CD14-positive monocyte (primary cell): ENCODE data around the gene ADAMTSL1. TPM values are rescaled to one million over a fixed set of nuclear protein-coding genes. Genes with fewer than 3 reads are reported as not detected.

Source experiments
- DNase-seq, 3 donors: peaks; one replicate each; pipeline ENCODE4 v3.0.0-alpha.2; 2011 to 2022
- H2AFZ ChIP-seq: 2 replicates; pipeline ENCODE4 v1.6.0; 2012; ENCODE audit warnings: mild to moderate bottlenecking, low read depth, low read length, inconsistent platforms; ENCODE audit not compliant: insufficient read depth, poor library complexity, severe bottlenecking
- H3K27ac ChIP-seq, 2 donors: 1 replicate in 1 of 2; 2 replicates in 1 of 2; pipeline ENCODE4 v1.5.1; 2012 to 2013; ENCODE audit warnings: low read length in 2 of 2, control low read depth in 1 of 2, inconsistent platforms in 1 of 2, low read depth in 1 of 2, mild to moderate bottlenecking in 1 of 2
- H3K27me3 ChIP-seq, 2 donors: one replicate each; pipeline versions ENCODE4 v1.6.0 to v1.6.1; 2011 to 2013; ENCODE audit warnings: low read length in 2 of 2; ENCODE audit not compliant: control insufficient read depth in 2 of 2, insufficient read depth in 2 of 2
- H3K36me3 ChIP-seq, 2 donors: replicated peaks in 1 of 2; 1 replicate in 1 of 2; 2 replicates in 1 of 2; pipeline versions ENCODE4 v1.5.1 to v1.6.1; 2012 to 2013; ENCODE audit warnings: low read length in 2 of 2, control low read depth in 1 of 2, inconsistent platforms in 1 of 2, mild to moderate bottlenecking in 1 of 2; ENCODE audit not compliant: insufficient read depth in 2 of 2, control insufficient read depth in 1 of 2
- H3K4me1 ChIP-seq, 2 donors: 1 replicate in 1 of 2; 2 replicates in 1 of 2; pipeline versions ENCODE4 v1.5.1 to v1.6.1; 2012 to 2013; ENCODE audit warnings: low read length in 2 of 2, control low read depth in 1 of 2, inconsistent platforms in 1 of 2, mild to moderate bottlenecking in 1 of 2, moderate library complexity in 1 of 2; ENCODE audit not compliant: insufficient read depth in 2 of 2, control insufficient read depth in 1 of 2
- H3K4me2 ChIP-seq: replicated peaks from 2 replicates; pipeline ENCODE3; 2012; ENCODE audit warnings: low read length, moderate library complexity, mild to moderate bottlenecking; ENCODE audit not compliant: poor library complexity, severe bottlenecking; ENCODE audit errors: extremely low read depth
- H3K4me3 ChIP-seq, 3 experiments: fragments of 200-600 bp in 1 of 3; sonication (generic) in 1 of 3; replicated peaks in 1 of 3; 1 replicate in 2 of 3; 2 replicates in 1 of 3; pipeline ENCODE4 v1.5.1; 2011 to 2013; ENCODE audit warnings: low read length in 3 of 3, mild to moderate bottlenecking in 3 of 3, control low read depth in 2 of 3, low read depth in 2 of 3, inconsistent platforms in 1 of 3, moderate library complexity in 1 of 3
- H3K79me2 ChIP-seq: 2 replicates; pipeline ENCODE4 v1.6.0; 2012; ENCODE audit warnings: mild to moderate bottlenecking, control low read depth, inconsistent platforms, low read length, moderate library complexity; ENCODE audit not compliant: insufficient read depth
- H3K9ac ChIP-seq: 2 replicates; pipeline ENCODE4 v1.6.0; 2017; ENCODE audit warnings: low read length, mild to moderate bottlenecking; ENCODE audit not compliant: insufficient read depth, poor library complexity, severe bottlenecking
- H3K9me3 ChIP-seq, 2 donors: replicated peaks in 1 of 2; 1 replicate in 1 of 2; 2 replicates in 1 of 2; pipeline versions ENCODE4 v1.5.1 to v1.6.1; 2012 to 2013; ENCODE audit warnings: low read length in 2 of 2, control low read depth in 1 of 2; ENCODE audit not compliant: control insufficient read depth in 1 of 2, insufficient read depth in 1 of 2
- H4K20me1 ChIP-seq: 2 replicates; pipeline ENCODE4 v1.6.0; 2012; ENCODE audit warnings: mild to moderate bottlenecking, low read length, control low read depth, moderate library complexity; ENCODE audit not compliant: insufficient read depth
- H3K27ac Mint-ChIP-seq, 7 donors: one replicate each; pipeline ENCODE4 v1.8.0; 2020; ENCODE audit warnings: mild to moderate bottlenecking in 7 of 7, mixed read lengths in 7 of 7, moderate library complexity in 6 of 7, inconsistent platforms in 2 of 7
- H3K27me3 Mint-ChIP-seq, 3 donors: one replicate each; pipeline ENCODE4 v1.8.0; 2021 to 2022; ENCODE audit warnings: low read depth in 3 of 3, mild to moderate bottlenecking in 3 of 3, mixed read lengths in 3 of 3, moderate library complexity in 3 of 3, inconsistent platforms in 1 of 3
- H3K36me3 Mint-ChIP-seq, 2 donors: one replicate each; pipeline ENCODE4 v1.8.0; 2020; ENCODE audit warnings: mixed read lengths in 2 of 2, inconsistent platforms in 1 of 2, mild to moderate bottlenecking in 1 of 2
- H3K4me1 Mint-ChIP-seq: one replicate; pipeline ENCODE4 v1.8.0; 2020; ENCODE audit warnings: mild to moderate bottlenecking, mixed read lengths
- H3K4me3 Mint-ChIP-seq, 2 donors: one replicate each; pipeline ENCODE4 v1.8.0; 2020; ENCODE audit warnings: mild to moderate bottlenecking in 2 of 2, mixed read lengths in 2 of 2, moderate library complexity in 1 of 2
- H3K9me3 Mint-ChIP-seq, 7 donors: one replicate each; pipeline ENCODE4 v1.8.0; 2020 to 2022; ENCODE audit warnings: mixed read lengths in 7 of 7, mild to moderate bottlenecking in 6 of 7, moderate library complexity in 6 of 7, inconsistent platforms in 2 of 7
- WGBS: methylation state at CpG from one replicate; pipeline ENCODE4 v1.1.5; 2013; ENCODE audit warnings: missing lambda C conversion rate; ENCODE audit not compliant: insufficient coverage; 5-methylcytosine and 5-hydroxymethylcytosine counted together
- intact Hi-C, 2 donors: fragments of 100-400 bp; cut with micrococcal nuclease; formaldehyde crosslinking; loops; one replicate each; pipeline versions ENCODE4 v1.15.0 to v1.15.1; 2023
- polyA plus RNA-seq, 3 donors: library from polyadenylated mRNA; depleted of rRNA in 1 of 3; unstranded in 2 of 3; stranded (reverse) in 1 of 3; fragments of 300-500 nt in 2 of 3; fragments of >200 nt in 1 of 3; fragmentation: Illumina TruSeq in 2 of 3; gene quantifications; 1 replicate in 2 of 3; 2 replicates in 1 of 3; pipeline ENCODE4 v1.2.3, GENCODE V29; 2012 to 2021
- TF ChIP-seq, protein P1 (sequence below): fragments of 200-600 bp; IDR thresholded peaks from one replicate; pipeline ENCODE4 v1.8.0; 2022; ENCODE audit warnings: antibody characterized with exemption, mild to moderate bottlenecking

Gene ADAMTSL1
- polyA plus RNA-seq, 3 donors: not detected

DNA sequence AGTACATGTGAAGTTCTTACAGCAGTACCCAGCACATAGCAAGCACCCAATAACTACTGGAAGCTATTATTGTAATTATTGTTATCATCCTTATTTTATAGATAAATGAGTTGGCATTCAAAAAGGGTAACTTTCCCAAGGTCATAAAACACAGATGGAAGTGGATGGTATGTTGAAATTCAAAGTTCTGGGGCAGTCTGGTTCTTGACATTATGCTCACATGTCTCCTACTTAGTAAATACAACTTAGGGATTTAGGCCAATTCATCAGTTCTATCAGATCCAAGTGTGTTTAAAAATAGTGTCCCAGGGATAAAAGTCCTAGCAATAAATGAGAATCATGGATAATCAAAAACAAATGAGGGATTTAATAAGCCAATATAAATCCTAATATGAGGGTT lies 265.2 kb downstream of the ADAMTSL1 start:
- no peaks in the 10 kb centered on the region for H3K36me3 Mint-ChIP-seq
- TF ChIP-seq, protein P1, sequence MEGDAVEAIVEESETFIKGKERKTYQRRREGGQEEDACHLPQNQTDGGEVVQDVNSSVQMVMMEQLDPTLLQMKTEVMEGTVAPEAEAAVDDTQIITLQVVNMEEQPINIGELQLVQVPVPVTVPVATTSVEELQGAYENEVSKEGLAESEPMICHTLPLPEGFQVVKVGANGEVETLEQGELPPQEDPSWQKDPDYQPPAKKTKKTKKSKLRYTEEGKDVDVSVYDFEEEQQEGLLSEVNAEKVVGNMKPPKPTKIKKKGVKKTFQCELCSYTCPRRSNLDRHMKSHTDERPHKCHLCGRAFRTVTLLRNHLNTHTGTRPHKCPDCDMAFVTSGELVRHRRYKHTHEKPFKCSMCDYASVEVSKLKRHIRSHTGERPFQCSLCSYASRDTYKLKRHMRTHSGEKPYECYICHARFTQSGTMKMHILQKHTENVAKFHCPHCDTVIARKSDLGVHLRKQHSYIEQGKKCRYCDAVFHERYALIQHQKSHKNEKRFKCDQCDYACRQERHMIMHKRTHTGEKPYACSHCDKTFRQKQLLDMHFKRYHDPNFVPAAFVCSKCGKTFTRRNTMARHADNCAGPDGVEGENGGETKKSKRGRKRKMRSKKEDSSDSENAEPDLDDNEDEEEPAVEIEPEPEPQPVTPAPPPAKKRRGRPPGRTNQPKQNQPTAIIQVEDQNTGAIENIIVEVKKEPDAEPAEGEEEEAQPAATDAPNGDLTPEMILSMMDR: no peak
- Histone ChIP-seq H3K4me3 (no peak overlapping the region), H3K27me3 (no peaks in the 10 kb centered on the region), H3K9me3 (no peaks in the 10 kb centered on the region), H3K4me1 (no peaks in the 10 kb centered on the region), H4K20me1 (no peaks in the 10 kb centered on the region), H3K4me2 (no peak overlapping the region), H3K79me2 (no peaks in the 10 kb centered on the region), H3K27ac (no peak overlapping the region), H3K9ac (no peak overlapping the region), H2AFZ (no peak overlapping the region), H3K36me3 (no peaks in the 10 kb centered on the region)
- no peak overlapping the region for H3K27ac Mint-ChIP-seq
- DNase-seq: no peak
- peaks cover 0 to 5% (median 0%) of the 10 kb centered on the region in 3 donors for H3K27me3 Mint-ChIP-seq
- intact Hi-C loops: no loop called here
- no peak overlapping the region for H3K4me3 Mint-ChIP-seq
- H3K9me3 Mint-ChIP-seq: peaks cover 0 to 3% (median 0%) of the 10 kb centered on the region in 7 donors
- H3K4me1 Mint-ChIP-seq: no peaks in the 10 kb centered on the region

DNA sequence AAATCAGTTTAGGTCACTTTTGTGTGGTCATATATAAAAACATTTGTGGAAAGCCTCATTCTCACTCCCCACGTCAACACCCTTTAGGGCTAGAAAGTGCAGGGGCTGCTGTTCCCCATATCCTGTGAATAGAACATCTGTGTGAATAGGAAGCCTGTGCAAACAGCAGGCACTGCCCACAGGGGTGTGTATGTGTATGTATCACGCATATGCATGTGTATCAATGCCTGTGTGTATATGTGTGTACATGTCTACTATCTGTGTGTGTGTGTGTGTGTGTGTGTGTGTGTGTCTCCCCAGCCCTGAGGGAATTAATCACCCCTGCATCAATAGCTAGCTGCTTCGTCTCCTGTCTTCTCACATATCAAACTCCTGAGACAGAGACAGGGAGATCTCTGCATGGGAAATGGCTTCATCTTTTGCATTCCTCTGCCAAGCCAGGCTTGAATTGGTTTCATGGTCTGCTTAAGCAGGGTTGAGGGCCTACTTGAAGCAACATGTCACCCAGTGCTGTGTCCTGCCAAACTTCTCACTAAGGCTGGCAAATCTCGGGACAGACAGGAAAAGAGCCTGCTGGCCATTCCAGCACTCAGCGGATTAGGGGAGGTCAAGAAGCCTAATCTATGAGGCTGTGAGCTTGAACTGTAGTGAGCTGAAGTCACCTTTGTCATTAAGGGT lies 265.8 kb downstream of the ADAMTSL1 start:
- Mint-ChIP-seq H3K4me3 (no peak overlapping the region), H3K36me3 (no peaks in the 10 kb centered on the region), H3K4me1 (no peaks in the 10 kb centered on the region), H3K27me3 (peaks cover 0 to 5% (median 0%) of the 10 kb centered on the region in 3 donors), H3K9me3 (peaks cover 0 to 3% (median 0%) of the 10 kb centered on the region in 7 donors), H3K27ac (no peak overlapping the region)
- H3K4me1 ChIP-seq: no peaks in the 10 kb centered on the region
- 83% methylated on average over 1 of the region's 5 CpGs for WGBS
- intact Hi-C loops: no loop called here
- no peak for DNase-seq
- H4K20me1 ChIP-seq: no peaks in the 10 kb centered on the region
- H3K4me3 ChIP-seq: no peak overlapping the region
- H3K27ac ChIP-seq: no peak overlapping the region
- H3K9me3 ChIP-seq: no peaks in the 10 kb centered on the region
- no peaks in the 10 kb centered on the region for H3K36me3 ChIP-seq
- H3K4me2 ChIP-seq: no peak overlapping the region
- no peaks in the 10 kb centered on the region for H3K79me2 ChIP-seq
- H2AFZ ChIP-seq: no peak overlapping the region
- no peak overlapping the region for H3K9ac ChIP-seq
- TF ChIP-seq, protein P1: no peak
- no peaks in the 10 kb centered on the region for H3K27me3 ChIP-seq
